ENCODE results near the gene ADISSP.

Gene ADISSP

DNA sequence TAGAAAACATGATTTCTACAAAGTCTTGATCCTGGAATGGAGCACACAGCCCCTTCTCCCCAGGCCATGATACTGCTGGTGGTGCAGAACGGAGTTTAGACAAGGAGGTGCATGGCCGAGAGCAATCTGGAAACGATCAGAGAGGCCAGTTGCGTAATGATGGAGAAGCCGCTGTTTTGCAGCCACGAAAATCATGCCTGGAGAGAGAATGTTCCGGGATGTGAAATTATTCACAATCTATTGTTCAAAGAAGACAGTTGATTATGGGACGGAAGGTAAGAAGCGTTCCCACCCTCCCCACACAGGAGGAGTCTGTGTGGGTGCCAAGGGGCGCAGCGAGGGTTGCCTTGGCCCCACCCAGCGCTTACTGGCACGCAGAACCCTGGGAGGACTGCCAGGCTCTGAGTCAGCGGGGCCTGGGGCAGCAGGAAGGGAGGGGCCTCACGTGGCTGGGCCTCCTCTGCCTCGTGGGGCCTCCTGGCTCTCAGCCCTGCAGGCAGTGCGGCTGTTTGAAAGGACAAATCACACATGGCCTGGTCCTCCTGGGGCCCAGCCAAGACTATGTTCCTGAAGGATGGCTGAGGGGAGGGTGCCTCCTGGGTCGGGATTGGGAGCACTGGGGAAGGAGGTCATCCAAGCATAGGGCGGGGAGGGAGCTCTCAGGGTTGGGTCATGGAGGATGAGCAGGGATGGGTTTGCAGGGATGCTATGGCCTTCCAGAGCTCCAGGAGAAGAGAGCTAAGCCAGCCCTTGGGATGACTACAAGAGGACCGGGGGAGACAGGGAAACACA, 44.1 kb upstream of the ADISSP start:
- peak overlapping the region; percentile 55 for H3K4me3 ChIP-seq (ENCODE audit: low read depth, low read length)
- TF ChIP-seq, protein P1, sequence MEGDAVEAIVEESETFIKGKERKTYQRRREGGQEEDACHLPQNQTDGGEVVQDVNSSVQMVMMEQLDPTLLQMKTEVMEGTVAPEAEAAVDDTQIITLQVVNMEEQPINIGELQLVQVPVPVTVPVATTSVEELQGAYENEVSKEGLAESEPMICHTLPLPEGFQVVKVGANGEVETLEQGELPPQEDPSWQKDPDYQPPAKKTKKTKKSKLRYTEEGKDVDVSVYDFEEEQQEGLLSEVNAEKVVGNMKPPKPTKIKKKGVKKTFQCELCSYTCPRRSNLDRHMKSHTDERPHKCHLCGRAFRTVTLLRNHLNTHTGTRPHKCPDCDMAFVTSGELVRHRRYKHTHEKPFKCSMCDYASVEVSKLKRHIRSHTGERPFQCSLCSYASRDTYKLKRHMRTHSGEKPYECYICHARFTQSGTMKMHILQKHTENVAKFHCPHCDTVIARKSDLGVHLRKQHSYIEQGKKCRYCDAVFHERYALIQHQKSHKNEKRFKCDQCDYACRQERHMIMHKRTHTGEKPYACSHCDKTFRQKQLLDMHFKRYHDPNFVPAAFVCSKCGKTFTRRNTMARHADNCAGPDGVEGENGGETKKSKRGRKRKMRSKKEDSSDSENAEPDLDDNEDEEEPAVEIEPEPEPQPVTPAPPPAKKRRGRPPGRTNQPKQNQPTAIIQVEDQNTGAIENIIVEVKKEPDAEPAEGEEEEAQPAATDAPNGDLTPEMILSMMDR (IDR thresholded peaks at IDR 0.05; ENCODE audit: low read depth, low read length), result no peak

DNA sequence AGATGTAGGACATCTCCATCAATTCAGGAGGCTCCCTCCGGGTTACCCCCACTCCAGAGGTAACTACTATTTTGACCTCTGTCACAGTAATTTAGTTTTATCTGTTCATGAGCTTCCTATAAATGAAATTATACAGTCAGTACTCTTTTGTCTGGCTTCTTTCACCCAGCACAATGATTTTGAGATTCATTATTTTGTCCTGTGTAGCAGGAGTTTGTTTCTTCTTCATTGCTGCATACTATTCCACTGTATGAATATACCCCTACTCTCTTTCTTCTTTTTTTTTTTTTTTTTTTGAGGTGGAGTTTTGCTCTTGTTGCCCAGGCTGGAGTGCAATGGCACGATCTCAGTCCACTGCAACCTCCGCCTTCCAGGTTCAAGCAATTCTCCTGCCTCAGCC, 41.0 kb upstream of the ADISSP start:
- TF ChIP-seq, protein P1 (IDR thresholded peaks at IDR 0.05; ENCODE audit: low read depth, low read length), result no peak
- H3K4me3 ChIP-seq (ENCODE audit: low read depth, low read length), result peak overlapping the region; percentile 23

DNA sequence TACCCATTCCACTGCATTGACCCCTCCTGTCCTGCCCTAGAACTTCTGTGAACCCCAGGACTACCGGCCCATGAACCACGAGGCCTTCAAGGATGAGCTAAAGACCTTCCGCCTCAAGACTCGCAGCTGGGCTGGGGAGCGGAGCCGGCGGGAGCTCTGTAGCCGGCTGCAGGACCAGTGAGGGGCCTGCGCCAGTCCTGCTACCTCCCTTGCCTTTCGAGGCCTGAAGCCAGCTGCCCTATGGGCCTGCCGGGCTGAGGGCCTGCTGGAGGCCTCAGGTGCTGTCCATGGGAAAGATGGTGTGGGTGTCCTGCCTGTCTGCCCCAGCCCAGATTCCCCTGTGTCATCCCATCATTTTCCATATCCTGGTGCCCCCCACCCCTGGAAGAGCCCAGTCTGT, 37.2 kb upstream of the ADISSP start:
- H3K4me3 ChIP-seq (ENCODE audit: low read depth, low read length), result no peak overlapping the region
- TF ChIP-seq, protein P1 (IDR thresholded peaks at IDR 0.05; ENCODE audit: low read depth, low read length), result no peak

DNA sequence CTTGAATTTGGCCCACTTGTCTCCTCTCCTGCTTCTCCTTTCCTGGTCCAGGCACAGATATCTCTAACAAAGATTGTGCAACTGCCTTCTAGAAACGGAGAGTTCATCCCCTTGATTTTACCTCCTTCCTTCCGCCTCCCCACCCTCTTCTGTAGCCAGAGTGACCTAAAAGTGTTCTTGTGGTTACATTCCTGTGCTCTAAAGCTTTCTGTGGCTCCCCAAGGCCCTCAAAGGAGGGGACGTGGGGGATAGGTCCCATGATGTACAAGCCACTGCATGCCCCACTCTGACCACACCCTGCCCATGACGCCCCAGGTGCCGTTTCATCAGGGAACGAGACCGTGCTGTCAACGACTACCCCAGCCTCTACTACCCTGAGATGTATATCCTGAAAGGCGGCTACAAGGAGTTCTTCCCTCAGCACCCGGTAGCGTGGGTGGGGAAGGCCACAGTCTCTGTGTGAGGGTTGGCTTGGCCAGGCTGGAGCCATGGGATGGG, 36.8 kb upstream of the ADISSP start:
- TF ChIP-seq, protein P1 (IDR thresholded peaks at IDR 0.05; ENCODE audit: low read depth, low read length), result no peak
- no peak overlapping the region for H3K4me3 ChIP-seq (ENCODE audit: low read depth, low read length)

DNA sequence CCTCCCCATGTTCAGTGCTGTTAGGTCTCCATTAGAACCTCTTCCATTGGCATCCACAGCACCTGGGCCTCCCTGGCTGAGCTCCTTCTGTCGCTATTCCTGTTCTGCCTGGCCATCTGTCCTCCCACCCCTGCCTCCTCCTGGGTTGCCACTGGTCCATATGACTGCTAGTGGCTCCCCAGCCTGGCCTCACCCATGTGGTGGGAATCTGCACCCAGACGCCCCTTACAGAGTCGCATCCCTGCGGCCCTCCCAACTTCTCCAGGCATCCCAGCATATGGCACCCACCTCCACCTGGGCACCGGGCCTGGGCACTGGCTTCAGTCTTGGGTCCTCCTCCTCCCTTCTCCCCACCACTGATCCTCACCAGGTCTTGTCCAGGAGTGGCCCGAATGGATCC, 36.3 kb upstream of the ADISSP start:
- TF ChIP-seq, protein P1 (IDR thresholded peaks at IDR 0.05; ENCODE audit: low read depth, low read length), result no peak
- H3K4me3 ChIP-seq (ENCODE audit: low read depth, low read length), result no peak overlapping the region

DNA sequence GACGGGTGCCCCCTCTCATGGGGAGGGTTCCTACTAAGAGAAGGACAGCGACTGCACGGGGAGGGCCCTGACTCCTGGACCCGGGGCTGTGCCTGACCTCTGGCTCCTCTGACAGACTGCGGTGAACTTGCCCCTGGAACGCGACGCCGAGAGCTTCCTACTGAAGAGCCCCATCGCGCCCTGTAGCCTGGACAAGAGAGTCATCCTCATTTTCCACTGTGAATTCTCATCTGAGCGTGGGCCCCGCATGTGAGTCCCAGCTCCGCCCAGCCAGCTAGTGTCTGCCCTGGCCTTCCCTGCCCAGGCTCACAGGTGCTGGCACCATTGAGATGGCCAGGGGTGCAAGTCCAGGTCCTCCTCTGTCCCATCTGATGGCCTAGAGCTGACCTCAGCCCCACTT, 35.7 kb upstream of the ADISSP start:
- TF ChIP-seq, protein P1 (IDR thresholded peaks at IDR 0.05; ENCODE audit: low read depth, low read length), result no peak
- H3K4me3 ChIP-seq (ENCODE audit: low read depth, low read length), result no peak overlapping the region

DNA sequence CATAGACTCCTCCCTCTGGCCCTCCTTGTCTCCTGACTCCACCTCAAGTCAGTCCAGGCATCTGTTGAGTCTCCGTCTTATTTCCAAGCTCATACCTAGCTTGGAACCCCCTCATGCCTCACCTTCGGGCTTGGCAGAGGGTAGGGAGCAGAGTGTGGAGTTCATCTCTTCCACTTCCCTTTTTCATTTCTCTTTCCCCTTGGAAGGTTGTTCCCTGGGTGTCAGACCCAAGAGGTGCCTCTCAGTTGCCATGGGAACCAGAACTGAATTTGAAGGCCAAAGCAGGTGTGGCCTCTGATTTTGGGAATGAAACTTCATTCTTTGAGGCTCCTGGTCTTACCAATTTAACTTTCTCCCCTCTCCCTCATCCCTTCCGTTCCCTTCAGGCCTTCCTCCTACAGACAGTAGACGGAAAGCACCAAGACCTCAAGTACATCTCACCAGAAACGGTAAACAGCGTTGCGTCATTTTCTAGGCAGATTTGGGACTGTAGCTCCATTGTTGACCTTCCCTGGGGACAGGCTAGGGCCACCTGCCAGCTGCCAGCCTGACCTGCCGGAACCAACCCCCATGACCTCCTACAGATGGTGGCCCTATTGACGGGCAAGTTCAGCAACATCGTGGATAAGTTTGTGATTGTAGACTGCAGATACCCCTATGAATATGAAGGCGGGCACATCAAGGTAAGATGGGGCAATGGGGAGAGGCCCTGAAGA, 35.1 kb upstream of the ADISSP start:
- TF ChIP-seq, protein P1 (IDR thresholded peaks at IDR 0.05; ENCODE audit: low read depth, low read length), result no peak
- no peak overlapping the region for H3K4me3 ChIP-seq (ENCODE audit: low read depth, low read length)
